GM18502 (cell line): ENCODE measurements around the gene PNMA8B.

Experiments used
- ATAC-seq: cut with Tn5 transposase; IDR thresholded peaks from one replicate; pipeline ENCODE4 v1.9.1; 2021; ENCODE audit warnings: mild to moderate bottlenecking; ENCODE audit not compliant: unreplicated experiment, poor library complexity

PNMA8B gene

GRCh38 chr19:46488551-46488950, 7.1 kb downstream of the PNMA8B start:
- ATAC-seq, result no peak

- ATAC-seq, result no peak
Observed at GRCh38 chr19:46487802-46488445, 7.7 kb downstream of the PNMA8B start.

- no peak for ATAC-seq
Observed at GRCh38 chr19:46487178-46487801, 8.4 kb downstream of the PNMA8B start.

GRCh38 chr19:46486358-46486757, 9.3 kb downstream of the PNMA8B start:
- ATAC-seq, result no peak

GRCh38 chr19:46484656-46485055, 11.0 kb downstream of the PNMA8B start:
- no peak for ATAC-seq

- no peak for ATAC-seq
Observed at GRCh38 chr19:46482631-46483030, 13.0 kb downstream of the PNMA8B start.

- no peak for ATAC-seq
Observed at GRCh38 chr19:46481947-46482346, 13.7 kb downstream of the PNMA8B start.

- no peak for ATAC-seq
Observed at GRCh38 chr19:46481223-46481848, 14.3 kb downstream of the PNMA8B start.

- no peak for ATAC-seq
Observed at GRCh38 chr19:46480415-46480814, 15.3 kb downstream of the PNMA8B start.

- ATAC-seq, result no peak
Observed at GRCh38 chr19:46478356-46478986, 17.2 kb downstream of the PNMA8B start.

GRCh38 chr19:46475986-46476385, 19.7 kb downstream of the PNMA8B start:
- ATAC-seq, result no peak

GRCh38 chr19:46474211-46474610, 21.5 kb downstream of the PNMA8B start:
- ATAC-seq, result no peak

GRCh38 chr19:46472592-46472991, 23.1 kb downstream of the PNMA8B start:
- no peak for ATAC-seq

GRCh38 chr19:46471811-46472543, 23.7 kb downstream of the PNMA8B start:
- no peak for ATAC-seq

- ATAC-seq, result no peak
Observed at GRCh38 chr19:46471116-46471733, 24.4 kb downstream of the PNMA8B start, which contains the start of gene PNMA8A. Gene PNMA8A, minus strand, starts transcription at chr19:46471563. Its CDS starts 528 bp downstream, at chr19:46471035.

GRCh38 chr19:46470376-46470775, 25.3 kb downstream of the PNMA8B start:
- ATAC-seq, result no peak

GRCh38 chr19:46469541-46470185, 26.0 kb downstream of the PNMA8B start:
- ATAC-seq, result no peak

- ATAC-seq, result no peak
Observed at GRCh38 chr19:46466536-46467196, 29.0 kb downstream of the PNMA8B start.

- ATAC-seq, result no peak
Observed at GRCh38 chr19:46463516-46463915, 32.2 kb downstream of the PNMA8B start.
